ENCODE data around the gene TOP3B. TPM values are rescaled to one million over a fixed set of nuclear protein-coding genes. Genes with fewer than 3 reads are reported as not detected.

Gene TOP3B
- total RNA-seq, 4 donors from 2014 or later: 28.2 to 113 (median 35.1) TPM

DNA sequence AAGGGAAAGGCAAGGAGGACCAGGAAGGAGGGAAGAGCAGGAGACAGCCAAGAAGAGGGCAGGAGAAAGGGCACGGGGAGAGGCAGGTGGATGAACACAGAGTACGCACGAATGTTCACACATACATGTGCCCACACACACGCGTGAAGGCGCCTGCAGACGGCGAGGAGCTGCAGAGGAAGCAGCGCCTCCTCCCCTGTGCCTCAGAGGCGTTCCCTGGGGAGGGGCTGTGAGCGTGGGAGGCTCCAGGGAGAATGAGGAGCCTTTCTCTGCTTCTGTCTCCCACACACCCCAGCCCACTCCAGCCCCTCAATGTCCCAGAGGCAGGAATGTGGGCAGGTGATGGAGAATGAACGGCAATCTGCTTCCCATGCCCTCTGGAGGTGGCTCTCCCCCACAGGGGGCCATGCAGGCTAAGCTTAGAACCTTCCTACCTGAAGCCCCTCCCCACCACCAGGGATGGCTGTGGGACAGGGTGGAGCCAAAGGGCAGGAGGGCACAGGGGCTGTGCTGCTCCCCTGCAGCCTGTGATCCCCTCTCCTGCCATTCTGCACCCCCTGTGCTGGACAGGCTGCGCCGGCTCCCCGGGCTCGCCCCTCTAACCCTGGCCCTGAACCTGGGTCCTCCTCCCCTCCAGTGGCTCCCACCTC is 55.3 kb downstream of the TOP3B start:
- DNase-seq (ENCODE audit: low spot score in 2 of 2): no peak
- peaks cover 80% of the 10 kb centered on the region for H3K36me3 ChIP-seq
- H3K27ac ChIP-seq: no peak overlapping the region
- WGBS: 88% methylated on average over 16 of the region's 16 CpGs
- no peaks in the 10 kb centered on the region for H3K27me3 ChIP-seq
- TF ChIP-seq EP300 (IDR thresholded peaks at IDR 0.05) (no peak), POLR2AphosphoS5 (IDR thresholded peaks at IDR 0.05) (no peak), POLR2A (IDR thresholded peaks at IDR 0.05) (no peak)
- TF ChIP-seq, protein P1, sequence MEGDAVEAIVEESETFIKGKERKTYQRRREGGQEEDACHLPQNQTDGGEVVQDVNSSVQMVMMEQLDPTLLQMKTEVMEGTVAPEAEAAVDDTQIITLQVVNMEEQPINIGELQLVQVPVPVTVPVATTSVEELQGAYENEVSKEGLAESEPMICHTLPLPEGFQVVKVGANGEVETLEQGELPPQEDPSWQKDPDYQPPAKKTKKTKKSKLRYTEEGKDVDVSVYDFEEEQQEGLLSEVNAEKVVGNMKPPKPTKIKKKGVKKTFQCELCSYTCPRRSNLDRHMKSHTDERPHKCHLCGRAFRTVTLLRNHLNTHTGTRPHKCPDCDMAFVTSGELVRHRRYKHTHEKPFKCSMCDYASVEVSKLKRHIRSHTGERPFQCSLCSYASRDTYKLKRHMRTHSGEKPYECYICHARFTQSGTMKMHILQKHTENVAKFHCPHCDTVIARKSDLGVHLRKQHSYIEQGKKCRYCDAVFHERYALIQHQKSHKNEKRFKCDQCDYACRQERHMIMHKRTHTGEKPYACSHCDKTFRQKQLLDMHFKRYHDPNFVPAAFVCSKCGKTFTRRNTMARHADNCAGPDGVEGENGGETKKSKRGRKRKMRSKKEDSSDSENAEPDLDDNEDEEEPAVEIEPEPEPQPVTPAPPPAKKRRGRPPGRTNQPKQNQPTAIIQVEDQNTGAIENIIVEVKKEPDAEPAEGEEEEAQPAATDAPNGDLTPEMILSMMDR (IDR thresholded peaks at IDR 0.05): no peak
- H3K4me1 ChIP-seq: no peaks in the 10 kb centered on the region
- no peaks in the 10 kb centered on the region for H3K9me3 ChIP-seq
- no peak overlapping the region for H3K4me3 ChIP-seq

DNA sequence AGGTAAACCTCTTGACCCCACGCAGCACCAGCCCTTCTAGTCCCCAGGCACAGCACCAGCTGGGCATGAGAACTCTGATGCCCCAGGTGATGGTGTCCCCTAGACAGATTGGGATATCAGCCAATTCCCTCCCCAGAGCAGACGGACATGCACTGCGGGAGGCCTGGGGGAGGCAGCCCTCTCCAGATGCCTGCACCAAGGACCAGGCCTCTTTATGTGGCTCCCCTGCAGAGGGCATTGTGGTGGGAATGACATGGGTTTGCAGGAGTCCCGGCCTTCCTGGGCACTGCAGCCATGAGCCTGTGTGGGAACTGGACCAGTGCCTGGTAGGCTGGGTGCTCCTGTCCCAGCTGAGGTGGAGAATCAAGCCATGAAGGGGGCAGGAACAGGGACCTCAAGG is 55.9 kb downstream of the TOP3B start:
- no peaks in the 10 kb centered on the region for H3K4me1 ChIP-seq
- H3K27ac ChIP-seq: no peak overlapping the region
- H3K27me3 ChIP-seq: no peaks in the 10 kb centered on the region
- peaks cover 75% of the 10 kb centered on the region for H3K36me3 ChIP-seq
- no peak for DNase-seq (ENCODE audit: low spot score in 2 of 2)
- no peaks in the 10 kb centered on the region for H3K9me3 ChIP-seq
- no peak overlapping the region for H3K4me3 ChIP-seq
- 89% methylated on average over 1 of the region's 4 CpGs for WGBS
- TF ChIP-seq EP300 (IDR thresholded peaks at IDR 0.05): no peak
- no peak for TF ChIP-seq POLR2AphosphoS5 (IDR thresholded peaks at IDR 0.05)
- TF ChIP-seq POLR2A (IDR thresholded peaks at IDR 0.05): no peak
- TF ChIP-seq, protein P1 (IDR thresholded peaks at IDR 0.05): no peak

DNA sequence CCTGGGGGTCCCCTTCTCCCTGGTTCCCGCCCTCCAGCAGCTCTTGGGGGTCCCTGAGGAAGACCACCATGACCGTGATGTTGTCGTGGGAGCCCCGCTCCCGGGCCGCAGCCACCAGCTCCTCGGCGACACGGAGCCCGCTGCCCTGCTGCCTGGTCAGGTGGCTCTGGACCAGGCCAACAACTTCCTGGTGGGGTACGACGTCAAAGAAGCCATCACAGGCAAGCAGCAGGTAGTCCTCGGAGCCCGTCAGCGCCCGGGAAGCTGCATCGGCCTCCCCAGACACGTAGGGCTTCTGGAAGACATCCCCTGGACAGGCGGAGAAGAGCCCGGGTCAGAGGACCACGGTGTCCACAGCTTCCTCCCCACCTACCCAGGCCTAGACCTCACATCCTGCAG is 59.4 kb downstream of the TOP3B start:
- no peaks in the 10 kb centered on the region for H3K27me3 ChIP-seq
- DNase-seq (ENCODE audit: low spot score in 2 of 2): no peak
- no peak overlapping the region for H3K27ac ChIP-seq
- H3K4me1 ChIP-seq: no peaks in the 10 kb centered on the region
- WGBS: 95% methylated on average over 21 of the region's 21 CpGs
- H3K36me3 ChIP-seq: peaks cover 62% of the 10 kb centered on the region
- TF ChIP-seq, protein P1 (IDR thresholded peaks at IDR 0.05): no peak
- TF ChIP-seq POLR2AphosphoS5 (IDR thresholded peaks at IDR 0.05) (no peak), POLR2A (IDR thresholded peaks at IDR 0.05) (no peak), EP300 (IDR thresholded peaks at IDR 0.05) (no peak)
- H3K4me3 ChIP-seq: no peak overlapping the region
- no peaks in the 10 kb centered on the region for H3K9me3 ChIP-seq

DNA sequence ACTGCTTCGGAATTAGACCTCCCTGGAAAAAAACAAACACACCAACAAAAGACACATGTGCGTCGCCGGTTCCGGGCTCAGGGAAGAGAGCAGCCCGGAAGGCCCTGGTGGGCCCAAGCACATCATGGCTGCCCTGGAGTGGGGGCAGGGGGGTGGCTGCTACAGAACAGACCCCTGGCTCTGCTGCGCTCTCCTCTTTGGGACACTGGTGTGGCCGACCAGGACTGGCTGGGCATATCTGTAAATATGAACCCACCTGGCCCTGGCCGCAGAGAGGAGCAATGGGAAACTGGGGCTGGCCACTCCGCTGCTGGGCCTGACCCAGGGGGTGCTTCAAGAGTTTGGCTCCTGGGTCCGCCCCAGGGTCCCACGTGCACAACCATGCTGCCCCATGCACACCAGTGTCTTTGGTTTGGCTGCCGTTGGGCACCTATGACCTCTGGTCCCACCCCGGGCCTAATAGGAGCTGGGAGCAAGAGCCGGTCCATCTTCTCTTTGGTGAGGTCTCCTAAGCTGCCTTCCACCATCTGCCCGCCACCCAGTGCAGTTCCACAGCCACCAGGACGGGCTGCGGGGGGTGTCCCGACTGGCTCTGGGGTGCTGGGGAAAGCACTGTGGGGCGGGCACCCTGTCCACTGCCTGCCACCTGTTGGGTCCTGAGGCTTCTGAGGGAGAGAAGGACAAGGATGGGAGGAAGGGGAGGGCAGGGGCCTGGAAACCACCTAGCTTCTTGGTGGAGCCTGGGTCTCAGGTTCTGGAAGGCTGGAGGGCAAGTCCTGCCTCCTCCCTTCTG is 60.0 kb downstream of the TOP3B start:
- H3K27me3 ChIP-seq: no peaks in the 10 kb centered on the region
- H3K27ac ChIP-seq: no peak overlapping the region
- WGBS: 88% methylated on average over 15 of the region's 20 CpGs
- no peak overlapping the region for H3K4me3 ChIP-seq
- H3K36me3 ChIP-seq: peaks cover 58% of the 10 kb centered on the region
- no peaks in the 10 kb centered on the region for H3K9me3 ChIP-seq
- DNase-seq (ENCODE audit: low spot score in 2 of 2): no peak
- TF ChIP-seq POLR2AphosphoS5 (IDR thresholded peaks at IDR 0.05) (no peak), EP300 (IDR thresholded peaks at IDR 0.05) (no peak), POLR2A (IDR thresholded peaks at IDR 0.05) (no peak)
- TF ChIP-seq, protein P1 (IDR thresholded peaks at IDR 0.05): no peak
- H3K4me1 ChIP-seq: no peaks in the 10 kb centered on the region

DNA sequence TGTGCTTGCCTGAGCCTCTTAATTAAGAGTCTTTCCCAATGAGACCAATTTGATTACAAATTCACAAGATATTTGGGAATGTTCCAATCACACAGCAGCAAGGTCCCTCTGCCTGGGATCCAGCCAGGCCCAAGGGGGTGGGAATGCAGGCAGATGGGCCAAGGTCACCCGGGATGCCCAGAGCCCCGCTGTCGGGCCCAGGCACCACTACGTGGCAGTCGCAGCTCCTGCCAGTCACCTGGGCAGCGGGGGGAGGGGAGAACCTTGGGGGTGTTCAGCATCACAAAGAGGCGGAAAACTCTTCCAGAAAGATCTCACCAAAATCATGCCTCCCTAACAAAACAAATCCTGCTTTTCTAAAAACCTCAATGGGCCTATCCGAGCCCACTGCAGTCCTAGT is 60.9 kb downstream of the TOP3B start:
- DNase-seq (ENCODE audit: low spot score in 2 of 2): no peak
- Histone ChIP-seq H3K9me3 (no peaks in the 10 kb centered on the region), H3K27me3 (no peaks in the 10 kb centered on the region), H3K36me3 (peaks cover 50% of the 10 kb centered on the region), H3K27ac (no peak overlapping the region), H3K4me1 (no peaks in the 10 kb centered on the region), H3K4me3 (no peak overlapping the region)
- WGBS: 79% methylated on average over 8 of the region's 8 CpGs
- TF ChIP-seq POLR2AphosphoS5 (IDR thresholded peaks at IDR 0.05): no peak
- TF ChIP-seq POLR2A (IDR thresholded peaks at IDR 0.05): no peak
- TF ChIP-seq, protein P1 (IDR thresholded peaks at IDR 0.05): no peak
- no peak for TF ChIP-seq EP300 (IDR thresholded peaks at IDR 0.05)
